Measurements from ENCODE around the gene KCNIP1. TPM values are rescaled to one million over a fixed set of nuclear protein-coding genes. Genes with fewer than 3 reads are reported as not detected.

Gene KCNIP1
- total RNA-seq, 1 donor from 2014 or later, result 8.7 TPM

GRCh38 chr5:170769898-170770416 is 266.1 kb downstream of the KCNIP1 start:
- peaks cover 25% of the 10 kb centered on the region for H3K27me3 Mint-ChIP-seq (ENCODE audit: low read depth)
- H3K4me3 Mint-ChIP-seq (ENCODE audit: unreplicated experiment), result no peak overlapping the region
- H3K36me3 Mint-ChIP-seq (ENCODE audit: low read depth), result no peaks in the 10 kb centered on the region
- H3K9me3 Mint-ChIP-seq (ENCODE audit: low read depth), result no peaks in the 10 kb centered on the region
- H3K27ac Mint-ChIP-seq (ENCODE audit: unreplicated experiment), result no peak overlapping the region
- no peak for DNase-seq (ENCODE audit: low spot score)
- H3K4me1 Mint-ChIP-seq (ENCODE audit: low read depth), result no peaks in the 10 kb centered on the region
- no peak for TF ChIP-seq CTCF (IDR thresholded peaks at IDR 0.05)

- no peaks in the 10 kb centered on the region for H3K36me3 Mint-ChIP-seq (ENCODE audit: low read depth)
- H3K27ac Mint-ChIP-seq (ENCODE audit: unreplicated experiment), result no peak overlapping the region
- peaks cover 27% of the 10 kb centered on the region for H3K27me3 Mint-ChIP-seq (ENCODE audit: low read depth)
- no peak for DNase-seq (ENCODE audit: low spot score)
- no peaks in the 10 kb centered on the region for H3K4me1 Mint-ChIP-seq (ENCODE audit: low read depth)
- TF ChIP-seq CTCF (IDR thresholded peaks at IDR 0.05), result no peak
- H3K9me3 Mint-ChIP-seq (ENCODE audit: low read depth), result no peaks in the 10 kb centered on the region
- H3K4me3 Mint-ChIP-seq (ENCODE audit: unreplicated experiment), result no peak overlapping the region
These were observed 267.7 kb downstream of the KCNIP1 start for GRCh38 chr5:170771496-170771895.

- TF ChIP-seq CTCF (IDR thresholded peaks at IDR 0.05), result no peak
- DNase-seq (ENCODE audit: low spot score), result no peak
- H3K27me3 Mint-ChIP-seq (ENCODE audit: low read depth), result peaks cover 30% of the 10 kb centered on the region
- no peak overlapping the region for H3K27ac Mint-ChIP-seq (ENCODE audit: unreplicated experiment)
- H3K9me3 Mint-ChIP-seq (ENCODE audit: low read depth), result no peaks in the 10 kb centered on the region
- H3K4me3 Mint-ChIP-seq (ENCODE audit: unreplicated experiment), result no peak overlapping the region
- no peaks in the 10 kb centered on the region for H3K4me1 Mint-ChIP-seq (ENCODE audit: low read depth)
- no peaks in the 10 kb centered on the region for H3K36me3 Mint-ChIP-seq (ENCODE audit: low read depth)
These were observed 269.5 kb downstream of the KCNIP1 start for GRCh38 chr5:170773024-170773985.

- no peak overlapping the region for H3K27ac Mint-ChIP-seq (ENCODE audit: unreplicated experiment)
These were observed 271.0 kb downstream of the KCNIP1 start for GRCh38 chr5:170774831-170775230.

More at GRCh38 chr5:170774831-170775230, 271.0 kb downstream of the KCNIP1 start:
- peaks cover 31% of the 10 kb centered on the region for H3K27me3 Mint-ChIP-seq (ENCODE audit: low read depth)
- H3K4me3 Mint-ChIP-seq (ENCODE audit: unreplicated experiment), result no peak overlapping the region
- no peaks in the 10 kb centered on the region for H3K36me3 Mint-ChIP-seq (ENCODE audit: low read depth)
- TF ChIP-seq CTCF (IDR thresholded peaks at IDR 0.05), result no peak
- no peak for DNase-seq (ENCODE audit: low spot score)
- H3K9me3 Mint-ChIP-seq (ENCODE audit: low read depth), result no peaks in the 10 kb centered on the region
- no peaks in the 10 kb centered on the region for H3K4me1 Mint-ChIP-seq (ENCODE audit: low read depth)
